ENCODE results near the gene KIR2DL1. TPM values are rescaled to one million over a fixed set of nuclear protein-coding genes. Genes with fewer than 3 reads are reported as not detected.

KIR2DL1 gene
- total RNA-seq, 1 experiment from 2014 or later = not detected

DNA sequence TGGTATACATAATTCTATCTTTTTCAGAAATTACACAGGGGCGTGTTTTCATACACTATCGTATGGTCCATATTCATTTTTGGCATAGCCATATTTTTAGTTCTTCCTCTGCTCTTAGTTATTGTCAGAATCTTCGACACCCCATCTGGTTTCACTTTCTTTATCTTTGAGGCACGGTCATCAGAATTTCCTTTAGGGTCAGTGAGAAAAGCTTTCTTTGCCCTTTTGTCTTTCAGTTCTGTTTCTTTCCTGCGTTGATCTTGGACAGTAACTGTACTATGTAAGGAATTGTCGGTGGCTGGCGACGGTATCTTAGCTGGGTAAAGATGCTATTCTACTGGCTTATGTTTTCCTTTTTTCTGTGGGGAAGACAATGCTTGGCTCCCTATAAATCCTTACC is 23.2 kb downstream of the KIR2DL1 start (continued):
- TF ChIP-seq, protein P1, sequence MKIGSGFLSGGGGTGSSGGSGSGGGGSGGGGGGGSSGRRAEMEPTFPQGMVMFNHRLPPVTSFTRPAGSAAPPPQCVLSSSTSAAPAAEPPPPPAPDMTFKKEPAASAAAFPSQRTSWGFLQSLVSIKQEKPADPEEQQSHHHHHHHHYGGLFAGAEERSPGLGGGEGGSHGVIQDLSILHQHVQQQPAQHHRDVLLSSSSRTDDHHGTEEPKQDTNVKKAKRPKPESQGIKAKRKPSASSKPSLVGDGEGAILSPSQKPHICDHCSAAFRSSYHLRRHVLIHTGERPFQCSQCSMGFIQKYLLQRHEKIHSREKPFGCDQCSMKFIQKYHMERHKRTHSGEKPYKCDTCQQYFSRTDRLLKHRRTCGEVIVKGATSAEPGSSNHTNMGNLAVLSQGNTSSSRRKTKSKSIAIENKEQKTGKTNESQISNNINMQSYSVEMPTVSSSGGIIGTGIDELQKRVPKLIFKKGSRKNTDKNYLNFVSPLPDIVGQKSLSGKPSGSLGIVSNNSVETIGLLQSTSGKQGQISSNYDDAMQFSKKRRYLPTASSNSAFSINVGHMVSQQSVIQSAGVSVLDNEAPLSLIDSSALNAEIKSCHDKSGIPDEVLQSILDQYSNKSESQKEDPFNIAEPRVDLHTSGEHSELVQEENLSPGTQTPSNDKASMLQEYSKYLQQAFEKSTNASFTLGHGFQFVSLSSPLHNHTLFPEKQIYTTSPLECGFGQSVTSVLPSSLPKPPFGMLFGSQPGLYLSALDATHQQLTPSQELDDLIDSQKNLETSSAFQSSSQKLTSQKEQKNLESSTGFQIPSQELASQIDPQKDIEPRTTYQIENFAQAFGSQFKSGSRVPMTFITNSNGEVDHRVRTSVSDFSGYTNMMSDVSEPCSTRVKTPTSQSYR (CRISPR knock-in tag; IDR thresholded peaks at IDR 0.05) = no peak
- TF ChIP-seq MYBL2 (CRISPR knock-in tag; IDR thresholded peaks at IDR 0.05) (no peak), JUN (CRISPR knock-in tag; IDR thresholded peaks at IDR 0.05) (no peak), TCF7 (CRISPR knock-in tag; IDR thresholded peaks at IDR 0.05; ENCODE audit: low read depth) (no peak), ESRRA (CRISPR knock-in tag; IDR thresholded peaks at IDR 0.05; ENCODE audit: borderline replicate concordance) (no peak)
- TF ChIP-seq, protein P2, sequence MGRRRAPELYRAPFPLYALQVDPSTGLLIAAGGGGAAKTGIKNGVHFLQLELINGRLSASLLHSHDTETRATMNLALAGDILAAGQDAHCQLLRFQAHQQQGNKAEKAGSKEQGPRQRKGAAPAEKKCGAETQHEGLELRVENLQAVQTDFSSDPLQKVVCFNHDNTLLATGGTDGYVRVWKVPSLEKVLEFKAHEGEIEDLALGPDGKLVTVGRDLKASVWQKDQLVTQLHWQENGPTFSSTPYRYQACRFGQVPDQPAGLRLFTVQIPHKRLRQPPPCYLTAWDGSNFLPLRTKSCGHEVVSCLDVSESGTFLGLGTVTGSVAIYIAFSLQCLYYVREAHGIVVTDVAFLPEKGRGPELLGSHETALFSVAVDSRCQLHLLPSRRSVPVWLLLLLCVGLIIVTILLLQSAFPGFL (CRISPR knock-in tag; IDR thresholded peaks at IDR 0.05; ENCODE audit: borderline replicate concordance) = no peak
- TF ChIP-seq, protein P3, sequence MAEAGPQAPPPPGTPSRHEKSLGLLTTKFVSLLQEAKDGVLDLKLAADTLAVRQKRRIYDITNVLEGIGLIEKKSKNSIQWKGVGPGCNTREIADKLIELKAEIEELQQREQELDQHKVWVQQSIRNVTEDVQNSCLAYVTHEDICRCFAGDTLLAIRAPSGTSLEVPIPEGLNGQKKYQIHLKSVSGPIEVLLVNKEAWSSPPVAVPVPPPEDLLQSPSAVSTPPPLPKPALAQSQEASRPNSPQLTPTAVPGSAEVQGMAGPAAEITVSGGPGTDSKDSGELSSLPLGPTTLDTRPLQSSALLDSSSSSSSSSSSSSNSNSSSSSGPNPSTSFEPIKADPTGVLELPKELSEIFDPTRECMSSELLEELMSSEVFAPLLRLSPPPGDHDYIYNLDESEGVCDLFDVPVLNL (CRISPR knock-in tag; IDR thresholded peaks at IDR 0.05; ENCODE audit: borderline replicate concordance, low read depth) = no peak

DNA sequence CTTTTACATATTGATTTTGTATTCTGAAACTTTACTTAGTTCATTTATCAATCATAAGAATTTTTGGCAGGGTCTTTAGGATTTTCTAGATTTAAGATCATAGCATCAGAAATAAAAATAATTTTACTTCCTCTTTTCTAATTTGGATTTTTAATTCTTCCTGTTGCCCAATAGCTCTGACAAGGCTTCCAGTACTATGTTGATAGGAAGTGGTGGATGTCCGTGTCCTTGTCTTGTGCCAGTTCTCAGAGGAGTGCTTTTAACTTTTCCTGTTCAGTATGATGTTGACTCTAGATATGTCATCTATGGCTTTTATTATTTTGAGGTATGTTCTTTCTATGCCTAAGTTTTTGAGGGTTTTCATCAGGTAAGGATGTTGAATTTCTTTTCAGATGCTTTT is 26.2 kb downstream of the KIR2DL1 start:
- no peaks in the 10 kb centered on the region; the same call in none of the 2 replicates for H3K9me3 Mint-ChIP-seq
- DNase-seq (ENCODE audit: low spot score) (no peak), ATAC-seq (no peak)
- no peak overlapping the region for H3K4me3 Mint-ChIP-seq
- peaks cover 18% of the 10 kb centered on the region for H3K27me3 Mint-ChIP-seq (ENCODE audit: low read depth)
- TF ChIP-seq ZNF396 (CRISPR knock-in tag; IDR thresholded peaks at IDR 0.05; ENCODE audit: borderline replicate concordance) (no peak), ZNF138 (CRISPR knock-in tag; conservative IDR thresholded peaks at IDR 0.05) (no peak), TP53 (CRISPR knock-in tag; IDR thresholded peaks at IDR 0.05) (no peak), ZNF121 (CRISPR knock-in tag; IDR thresholded peaks at IDR 0.05) (no peak)
- TF ChIP-seq, protein P4, sequence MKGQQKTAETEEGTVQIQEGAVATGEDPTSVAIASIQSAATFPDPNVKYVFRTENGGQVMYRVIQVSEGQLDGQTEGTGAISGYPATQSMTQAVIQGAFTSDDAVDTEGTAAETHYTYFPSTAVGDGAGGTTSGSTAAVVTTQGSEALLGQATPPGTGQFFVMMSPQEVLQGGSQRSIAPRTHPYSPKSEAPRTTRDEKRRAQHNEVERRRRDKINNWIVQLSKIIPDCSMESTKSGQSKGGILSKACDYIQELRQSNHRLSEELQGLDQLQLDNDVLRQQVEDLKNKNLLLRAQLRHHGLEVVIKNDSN (CRISPR knock-in tag; IDR thresholded peaks at IDR 0.05) = no peak
- no peak overlapping the region for H3K27ac Mint-ChIP-seq
- no peaks in the 10 kb centered on the region for H3K4me1 Mint-ChIP-seq
- peaks cover 69% of the 10 kb centered on the region for H3K36me3 Mint-ChIP-seq
- CTCF ChIA-PET = no interaction called here
- POLR2A ChIA-PET = no interaction called here

DNA sequence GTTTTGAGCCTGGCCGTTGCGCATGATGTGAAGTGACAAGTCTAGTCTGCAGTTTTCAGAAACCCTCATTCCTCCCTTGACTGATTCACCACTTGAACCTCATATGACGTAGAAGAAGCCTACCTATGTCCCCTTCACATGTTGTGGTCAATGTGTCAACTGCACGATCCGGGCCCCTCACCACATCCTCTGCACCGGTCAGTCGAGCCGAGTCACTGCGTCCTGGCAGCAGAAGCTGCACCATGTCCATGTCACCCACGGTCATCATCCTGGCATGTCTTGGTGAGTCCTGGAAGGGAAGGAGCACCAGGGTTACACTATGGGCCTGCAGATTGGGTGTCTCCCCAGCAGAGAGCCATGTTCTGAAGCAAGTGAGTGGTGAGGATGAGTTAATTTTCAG is 33.8 kb downstream of the KIR2DL1 start, which contains the start of gene KIR2DL4:
TSS of gene KIR2DL4 (plus strand) at position 201 of the 400 bp plus-strand sequence. CDS start at position 243, 42 bp downstream.
- ChIA-PET CTCF (no interaction called here), POLR2A (no interaction called here)
- no peak for DNase-seq (ENCODE audit: low spot score)
- Mint-ChIP-seq H3K36me3 (peaks cover 73% of the 10 kb centered on the region), H3K9me3 (peaks cover 63% of the 10 kb centered on the region), H3K4me3 (no peak within 1 kb of the TSS), H3K27me3 (ENCODE audit: low read depth) (peaks cover 8% of the 10 kb centered on the region), H3K4me1 (no peaks in the 10 kb centered on the region), H3K27ac (no peak within 1 kb of the TSS)
- no peak for TF ChIP-seq FOXK1 (CRISPR knock-in tag; IDR thresholded peaks at IDR 0.05)
- TF ChIP-seq, protein P5, sequence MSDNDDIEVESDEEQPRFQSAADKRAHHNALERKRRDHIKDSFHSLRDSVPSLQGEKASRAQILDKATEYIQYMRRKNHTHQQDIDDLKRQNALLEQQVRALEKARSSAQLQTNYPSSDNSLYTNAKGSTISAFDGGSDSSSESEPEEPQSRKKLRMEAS (CRISPR knock-in tag; IDR thresholded peaks at IDR 0.05) = no peak
- TF ChIP-seq TEAD1 (CRISPR knock-in tag; IDR thresholded peaks at IDR 0.05) = no peak
- TF ChIP-seq, protein P6, sequence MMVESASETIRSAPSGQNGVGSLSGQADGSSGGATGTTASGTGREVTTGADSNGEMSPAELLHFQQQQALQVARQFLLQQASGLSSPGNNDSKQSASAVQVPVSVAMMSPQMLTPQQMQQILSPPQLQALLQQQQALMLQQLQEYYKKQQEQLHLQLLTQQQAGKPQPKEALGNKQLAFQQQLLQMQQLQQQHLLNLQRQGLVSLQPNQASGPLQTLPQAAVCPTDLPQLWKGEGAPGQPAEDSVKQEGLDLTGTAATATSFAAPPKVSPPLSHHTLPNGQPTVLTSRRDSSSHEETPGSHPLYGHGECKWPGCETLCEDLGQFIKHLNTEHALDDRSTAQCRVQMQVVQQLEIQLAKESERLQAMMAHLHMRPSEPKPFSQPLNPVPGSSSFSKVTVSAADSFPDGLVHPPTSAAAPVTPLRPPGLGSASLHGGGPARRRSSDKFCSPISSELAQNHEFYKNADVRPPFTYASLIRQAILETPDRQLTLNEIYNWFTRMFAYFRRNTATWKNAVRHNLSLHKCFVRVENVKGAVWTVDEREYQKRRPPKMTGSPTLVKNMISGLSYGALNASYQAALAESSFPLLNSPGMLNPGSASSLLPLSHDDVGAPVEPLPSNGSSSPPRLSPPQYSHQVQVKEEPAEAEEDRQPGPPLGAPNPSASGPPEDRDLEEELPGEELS (CRISPR knock-in tag; IDR thresholded peaks at IDR 0.05) = no peak
- ATAC-seq = no peak

All from WTC11 (cell line).